HG03039 (cell line): ENCODE results near the gene PDZD11.
"Not testable (repeated sequence)": the region's sequence is repeated elsewhere in the genome, so short reads cannot be mapped to it uniquely, and the experiment has no call there.

Source experiments
- ATAC-seq: cut with Tn5 transposase; IDR thresholded peaks from one replicate; pipeline ENCODE4 v1.9.1; 2021; ENCODE audit warnings: mild to moderate bottlenecking, moderate library complexity; ENCODE audit not compliant: unreplicated experiment

The PDZD11 gene

GRCh38 chrX:70257423-70258288 lies 32.1 kb downstream of the PDZD11 start:
- no peak for ATAC-seq

- no peak for ATAC-seq
Measured at GRCh38 chrX:70255452-70255851, 34.3 kb downstream of the PDZD11 start.

- ATAC-seq, result no peak
Measured at GRCh38 chrX:70254909-70255308, 34.8 kb downstream of the PDZD11 start.

- ATAC-seq, result no peak
Measured at GRCh38 chrX:70254063-70254400, 35.7 kb downstream of the PDZD11 start.

GRCh38 chrX:70253377-70254062 lies 36.2 kb downstream of the PDZD11 start:
- ATAC-seq, result no peak

- no peak for ATAC-seq
Measured at GRCh38 chrX:70252491-70252890, 37.2 kb downstream of the PDZD11 start.

- no peak for ATAC-seq
Measured at GRCh38 chrX:70247252-70247651, 42.5 kb downstream of the PDZD11 start.

- no peak for ATAC-seq
Measured at GRCh38 chrX:70244881-70245280, 44.8 kb downstream of the PDZD11 start.

GRCh38 chrX:70243601-70244000 lies 46.1 kb downstream of the PDZD11 start:
- not testable (repeated sequence) for ATAC-seq

GRCh38 chrX:70241501-70241900 lies 48.2 kb downstream of the PDZD11 start:
- ATAC-seq, result no peak

- ATAC-seq, result no peak
Measured at GRCh38 chrX:70240751-70241150, 49.0 kb downstream of the PDZD11 start.
